GM23338 (cell line): Measurements from ENCODE around the gene LSM5. TPM values are rescaled to one million over a fixed set of nuclear protein-coding genes. Genes with fewer than 3 reads are reported as not detected.

Experiments used
- ATAC-seq: fragments of 200-7000 bp; cut with Tn5 transposase; 3 replicates; pipeline ENCODE4 v1.9.1; 2020
- DNase-seq: peaks from one replicate; pipeline ENCODE4 v3.0.0-alpha.2; 2015; ENCODE audit warnings: low spot score
- H2AFZ ChIP-seq: fragments of 200-600 bp; sonication (generic); 2 replicates; pipeline ENCODE4 v1.8.0; 2016; ENCODE audit warnings: antibody characterized with exemption, mild to moderate bottlenecking, moderate library complexity
- H3F3A ChIP-seq: fragments of 200-600 bp; sonication (generic); replicated peaks from 2 replicates; pipeline ENCODE4 v1.8.0; 2017; ENCODE audit warnings: antibody characterized with exemption, mixed run types, low read depth
- H3K27ac ChIP-seq: fragments of 200-600 bp; sonication (generic); 2 replicates; pipeline ENCODE4 v1.6.1; 2016; ENCODE audit warnings: low read depth
- H3K27me3 ChIP-seq: fragments of 200-600 bp; sonication (generic); 2 replicates; pipeline ENCODE4 v1.8.0; 2016; ENCODE audit warnings: mild to moderate bottlenecking, mixed run types, moderate library complexity; ENCODE audit not compliant: insufficient read depth
- H3K36me3 ChIP-seq: fragments of 200-600 bp; sonication (generic); 2 replicates; pipeline ENCODE4 v1.8.0; 2016; ENCODE audit warnings: mild to moderate bottlenecking; ENCODE audit not compliant: insufficient read depth
- H3K4me1 ChIP-seq: fragments of 200-600 bp; sonication (generic); 2 replicates; pipeline ENCODE4 v1.8.0; 2016; ENCODE audit warnings: mild to moderate bottlenecking, moderate library complexity; ENCODE audit not compliant: insufficient read depth
- H3K4me2 ChIP-seq: fragments of 200-600 bp; sonication (generic); 2 replicates; pipeline ENCODE4 v1.7.1; 2017; ENCODE audit warnings: mixed run types
- H3K4me3 ChIP-seq: fragments of 200-600 bp; sonication (generic); 2 replicates; pipeline ENCODE4 v1.6.1; 2016; ENCODE audit warnings: mixed run types
- H3K79me2 ChIP-seq: fragments of 200-600 bp; sonication (generic); replicated peaks from 2 replicates; pipeline ENCODE4 v1.8.0; 2017; ENCODE audit warnings: mild to moderate bottlenecking; ENCODE audit not compliant: insufficient read depth
- H3K9me2 ChIP-seq: fragments of 200-600 bp; sonication (generic); 2 replicates; pipeline ENCODE4 v1.8.0; 2017; ENCODE audit not compliant: insufficient read depth
- H4K20me1 ChIP-seq: fragments of 200-600 bp; sonication (generic); replicated peaks from 2 replicates; pipeline ENCODE4 v1.8.0; 2017; ENCODE audit warnings: mild to moderate bottlenecking; ENCODE audit not compliant: insufficient read depth
- H3K27ac Mint-ChIP-seq: 2 replicates; pipeline ENCODE4 v1.8.0; 2020; ENCODE audit warnings: inconsistent platforms, mild to moderate bottlenecking, moderate library complexity, mixed read lengths
- H3K27me3 Mint-ChIP-seq: 3 replicates; pipeline ENCODE4 v1.8.0; 2022; ENCODE audit warnings: low read depth, mild to moderate bottlenecking, moderate library complexity, mixed read lengths, inconsistent platforms; ENCODE audit not compliant: insufficient read depth, poor library complexity
- H3K36me3 Mint-ChIP-seq: 3 replicates; pipeline ENCODE4 v1.8.0; 2021; ENCODE audit warnings: low read depth, mild to moderate bottlenecking, inconsistent platforms, moderate library complexity, mixed read lengths
- H3K4me1 Mint-ChIP-seq: 3 replicates; pipeline ENCODE4 v1.8.0; 2020; ENCODE audit warnings: mild to moderate bottlenecking, inconsistent platforms, mixed read lengths
- H3K4me3 Mint-ChIP-seq: 3 replicates; pipeline ENCODE4 v1.8.0; 2021; ENCODE audit warnings: moderate library complexity, mild to moderate bottlenecking, inconsistent platforms, mixed read lengths
- H3K9me3 Mint-ChIP-seq: 3 replicates; pipeline ENCODE4 v1.8.0; 2020; ENCODE audit warnings: moderate library complexity, mild to moderate bottlenecking, inconsistent platforms, mixed read lengths
- CREB1 ChIP-seq: fragments of 250-450 bp; sonication (Bioruptor Pico); IDR thresholded peaks from 2 replicates; pipeline ENCODE4 v1.5.0; 2020; ENCODE audit warnings: low read depth, mild to moderate bottlenecking, moderate library complexity
- CTCF ChIP-seq, 2 experiments: fragments of 200-600 bp in 1 of 2; sonication (generic) in 1 of 2; conservative IDR thresholded peaks; 2 replicates each; pipeline versions ENCODE4 v1.5.1 to v1.6.1; 2016 to 2017; ENCODE audit warnings: antibody characterized with exemption in 2 of 2, low read depth in 2 of 2, mild to moderate bottlenecking in 2 of 2, moderate library complexity in 1 of 2
- ETS1 ChIP-seq: IDR thresholded peaks from 2 replicates; pipeline ENCODE4 v1.6.1; 2016; ENCODE audit warnings: antibody characterized with exemption
- EZH2 ChIP-seq: fragments of 200-600 bp; sonication (generic); IDR thresholded peaks from one replicate; pipeline ENCODE4 v1.8.0; 2017; ENCODE audit warnings: antibody characterized with exemption, mild to moderate bottlenecking, low read depth; ENCODE audit not compliant: unreplicated experiment
- POLR2AphosphoS5 ChIP-seq: IDR thresholded peaks from 2 replicates; pipeline ENCODE4 v1.6.1; 2016; ENCODE audit warnings: antibody characterized with exemption, low read depth
- REST ChIP-seq: IDR thresholded peaks from one replicate; pipeline ENCODE4 v1.6.1; 2018; ENCODE audit warnings: antibody characterized with exemption; ENCODE audit not compliant: unreplicated experiment
- STAT1 ChIP-seq: IDR thresholded peaks from one replicate; pipeline ENCODE4 v1.6.1; 2016; ENCODE audit warnings: antibody characterized with exemption; ENCODE audit not compliant: unreplicated experiment
- ZNF114 ChIP-seq: fragments of 250-450 bp; sonication (Bioruptor Pico); IDR thresholded peaks from 2 replicates; pipeline ENCODE4 v1.5.0; 2020; ENCODE audit warnings: mild to moderate bottlenecking, moderate library complexity
- ZNF331 ChIP-seq: fragments of 250-450 bp; sonication (Bioruptor Pico); IDR thresholded peaks from 2 replicates; pipeline ENCODE4 v1.5.0; 2020; ENCODE audit warnings: low read depth, mild to moderate bottlenecking, moderate library complexity
- ZNF462 ChIP-seq: fragments of 250-450 bp; sonication (Bioruptor Pico); IDR thresholded peaks from 2 replicates; pipeline ENCODE4 v1.5.0; 2020; ENCODE audit warnings: mild to moderate bottlenecking, moderate library complexity
- polyA plus RNA-seq: library from polyadenylated mRNA; unstranded; fragments of >200 nt; fragmentation: Nextera tagmentation; extraction: Ambion mirVana; gene quantifications from 2 replicates; pipeline ENCODE4 v1.2.1, GENCODE V29; 2016
- total RNA-seq: library from RNA; depleted of rRNA; stranded (reverse); fragments of >200 nt; shearing (Covaris generic); gene quantifications from 2 replicates; pipeline ENCODE4 v1.2.3, GENCODE V29; 2014

LSM5 gene
- total and polyA plus RNA-seq, 2 experiments from 2014 or later = 56.6 to 469 TPM

- TF ChIP-seq ZNF462 (CRISPR knock-in tag) = no peak
- no peak for TF ChIP-seq POLR2AphosphoS5
Measured at GRCh38 chr7:32501522-32501921, 11.3 kb upstream of the LSM5 start (continued).

GRCh38 chr7:32500922-32501341 is 10.8 kb upstream of the LSM5 start:
- Histone ChIP-seq H3K9me2 (no peaks in the 10 kb centered on the region), H3K79me2 (peaks cover 99% of the 10 kb centered on the region), H3K27me3 (no peaks in the 10 kb centered on the region), H3K27ac (no peak overlapping the region), H3K4me2 (no peak overlapping the region), H3K4me1 (peaks cover 25% of the 10 kb centered on the region), H3F3A (no peaks in the 10 kb centered on the region; the same call in 1 of the 2 replicates), H3K4me3 (no peak overlapping the region), H2AFZ (no peak overlapping the region), H4K20me1 (peaks cover 15% of the 10 kb centered on the region; the same call in 1 of the 2 replicates), H3K36me3 (no peaks in the 10 kb centered on the region)
- H3K4me3 Mint-ChIP-seq = no peak overlapping the region; the same call in 2 of the 3 replicates
- DNase-seq (no peak), ATAC-seq (no peak)
- peaks cover 7% of the 10 kb centered on the region; the same call in 2 of the 3 replicates for H3K9me3 Mint-ChIP-seq
- no peaks in the 10 kb centered on the region for H3K27me3 Mint-ChIP-seq
- peaks cover 28% of the 10 kb centered on the region for H3K4me1 Mint-ChIP-seq
- no peak for TF ChIP-seq CREB1
- no peak for TF ChIP-seq CTCF (conservative IDR thresholded peaks at IDR 0.05; ENCODE audit: low read depth in 2 of 2)
- no peak for TF ChIP-seq POLR2AphosphoS5
- TF ChIP-seq EZH2 = no peak
- no peak for TF ChIP-seq STAT1
- no peak for TF ChIP-seq ZNF114 (CRISPR knock-in tag)
- TF ChIP-seq REST = no peak
- no peak for TF ChIP-seq ETS1
- TF ChIP-seq ZNF331 (CRISPR knock-in tag) = no peak
- H3K36me3 Mint-ChIP-seq = peaks cover 27% of the 10 kb centered on the region
- H3K27ac Mint-ChIP-seq = no peak overlapping the region; the same call in 1 of the 2 replicates
